ENCODE data around the gene QRICH2. TPM values are rescaled to one million over a fixed set of nuclear protein-coding genes. Genes with fewer than 3 reads are reported as not detected.

Gene QRICH2
- total and polyA plus RNA-seq, 9 of the 15 experiments (the other 6 are each of a cell fraction or from before 2014, with no cell fraction given), result 0.03 to 1.6 (median 0.81) TPM

DNA sequence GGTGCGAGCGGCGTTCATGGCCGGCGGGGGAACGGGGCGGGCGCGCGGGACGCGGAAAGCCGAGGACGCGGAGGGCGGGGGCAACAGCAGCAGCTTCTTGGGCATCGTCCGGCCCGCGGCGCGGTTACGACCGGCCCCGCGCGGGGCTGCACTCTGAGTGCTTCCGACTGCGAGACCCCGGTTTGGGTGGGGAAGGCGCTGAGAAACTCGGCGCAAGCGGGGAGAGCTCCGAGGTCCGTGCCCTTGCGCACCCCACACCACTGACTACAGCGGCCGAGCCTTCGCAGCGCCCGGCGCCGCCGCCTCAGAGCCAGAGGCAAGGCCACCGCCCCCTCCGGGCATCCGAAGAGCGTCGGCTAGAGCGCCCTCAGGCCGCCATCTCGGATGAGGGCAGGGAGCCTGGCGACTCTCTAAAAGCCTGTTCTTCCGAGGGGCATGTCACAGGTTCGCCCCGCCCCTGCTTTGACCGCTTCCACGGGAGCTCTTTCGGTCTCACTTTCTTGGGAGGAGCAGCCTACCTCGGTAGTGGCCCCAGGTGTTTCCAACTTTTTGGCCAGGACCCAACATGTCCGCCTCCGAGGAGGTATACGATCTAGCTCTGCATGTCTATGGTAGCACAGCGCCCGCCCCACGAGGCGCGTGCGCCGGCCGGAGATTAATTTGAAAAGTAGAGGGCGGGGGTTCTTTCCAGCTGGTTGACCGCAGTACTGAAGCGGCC lies 45.7 kb upstream of the QRICH2 start, which contains the start of gene PRPSAP1 (continued):
- TF ChIP-seq, protein P1, sequence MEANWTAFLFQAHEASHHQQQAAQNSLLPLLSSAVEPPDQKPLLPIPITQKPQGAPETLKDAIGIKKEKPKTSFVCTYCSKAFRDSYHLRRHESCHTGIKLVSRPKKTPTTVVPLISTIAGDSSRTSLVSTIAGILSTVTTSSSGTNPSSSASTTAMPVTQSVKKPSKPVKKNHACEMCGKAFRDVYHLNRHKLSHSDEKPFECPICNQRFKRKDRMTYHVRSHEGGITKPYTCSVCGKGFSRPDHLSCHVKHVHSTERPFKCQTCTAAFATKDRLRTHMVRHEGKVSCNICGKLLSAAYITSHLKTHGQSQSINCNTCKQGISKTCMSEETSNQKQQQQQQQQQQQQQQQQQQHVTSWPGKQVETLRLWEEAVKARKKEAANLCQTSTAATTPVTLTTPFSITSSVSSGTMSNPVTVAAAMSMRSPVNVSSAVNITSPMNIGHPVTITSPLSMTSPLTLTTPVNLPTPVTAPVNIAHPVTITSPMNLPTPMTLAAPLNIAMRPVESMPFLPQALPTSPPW (CRISPR knock-in tag; IDR thresholded peaks at IDR 0.05), result peak; percentile 69
- TF ChIP-seq, protein P2, sequence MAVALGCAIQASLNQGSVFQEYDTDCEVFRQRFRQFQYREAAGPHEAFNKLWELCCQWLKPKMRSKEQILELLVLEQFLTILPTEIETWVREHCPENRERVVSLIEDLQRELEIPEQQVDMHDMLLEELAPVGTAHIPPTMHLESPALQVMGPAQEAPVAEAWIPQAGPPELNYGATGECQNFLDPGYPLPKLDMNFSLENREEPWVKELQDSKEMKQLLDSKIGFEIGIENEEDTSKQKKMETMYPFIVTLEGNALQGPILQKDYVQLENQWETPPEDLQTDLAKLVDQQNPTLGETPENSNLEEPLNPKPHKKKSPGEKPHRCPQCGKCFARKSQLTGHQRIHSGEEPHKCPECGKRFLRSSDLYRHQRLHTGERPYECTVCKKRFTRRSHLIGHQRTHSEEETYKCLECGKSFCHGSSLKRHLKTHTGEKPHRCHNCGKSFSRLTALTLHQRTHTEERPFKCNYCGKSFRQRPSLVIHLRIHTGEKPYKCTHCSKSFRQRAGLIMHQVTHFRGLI (CRISPR knock-in tag; IDR thresholded peaks at IDR 0.05), result peak; percentile 92; the same call in 1 of the 2 replicates
- TF ChIP-seq ZNF75A (CRISPR knock-in tag; IDR thresholded peaks at IDR 0.05) (no peak), TAF1 (IDR thresholded peaks at IDR 0.05; ENCODE audit: control insufficient read depth, extremely low read depth, insufficient read depth, low read length, severe bottlenecking) (peak; percentile 86), NCOA1 (IDR thresholded peaks at IDR 0.05; ENCODE audit: low read depth) (0 out of 2 replicates have a peak, but pooled peaks have one; percentile 58), POLR2AphosphoS5 (IDR thresholded peaks at IDR 0.05; ENCODE audit: control insufficient read depth, insufficient read depth, low read depth, low read length) (peak; percentile 63), NR1H2 (CRISPR knock-in tag; IDR thresholded peaks at IDR 0.05) (no peak), U2AF1 (optimal IDR thresholded peaks at IDR 0.05; ENCODE audit: low read depth, low read length) (peak; percentile 88), ZKSCAN3 (CRISPR knock-in tag; IDR thresholded peaks at IDR 0.05) (no peak), ZNF224 (CRISPR knock-in tag; IDR thresholded peaks at IDR 0.05) (no peak), HCFC1 (IDR thresholded peaks at IDR 0.05; ENCODE audit: low read depth, low read length) (peak; percentile 87), ZZZ3 (IDR thresholded peaks at IDR 0.05) (peak; percentile 96), PHF21A (IDR thresholded peaks at IDR 0.05; ENCODE audit: borderline replicate concordance, low read depth) (no peak), DPF2 (IDR thresholded peaks at IDR 0.05) (no peak), ZNF764 (CRISPR knock-in tag; IDR thresholded peaks at IDR 0.05; ENCODE audit: low read depth) (no peak), KAT2B (IDR thresholded peaks at IDR 0.05; ENCODE audit: low read depth, low read length) (no peak), FIP1L1 (IDR thresholded peaks at IDR 0.05; ENCODE audit: low read depth, low read length, poor library complexity, severe bottlenecking) (no peak), SRSF1 (IDR thresholded peaks at IDR 0.05; ENCODE audit: low read depth, low read length) (no peak), ZNF143 (CRISPR knock-in tag; IDR thresholded peaks at IDR 0.05) (no peak), HMG20B (CRISPR knock-in tag; IDR thresholded peaks at IDR 0.05) (no peak)
- TF ChIP-seq, protein P3, sequence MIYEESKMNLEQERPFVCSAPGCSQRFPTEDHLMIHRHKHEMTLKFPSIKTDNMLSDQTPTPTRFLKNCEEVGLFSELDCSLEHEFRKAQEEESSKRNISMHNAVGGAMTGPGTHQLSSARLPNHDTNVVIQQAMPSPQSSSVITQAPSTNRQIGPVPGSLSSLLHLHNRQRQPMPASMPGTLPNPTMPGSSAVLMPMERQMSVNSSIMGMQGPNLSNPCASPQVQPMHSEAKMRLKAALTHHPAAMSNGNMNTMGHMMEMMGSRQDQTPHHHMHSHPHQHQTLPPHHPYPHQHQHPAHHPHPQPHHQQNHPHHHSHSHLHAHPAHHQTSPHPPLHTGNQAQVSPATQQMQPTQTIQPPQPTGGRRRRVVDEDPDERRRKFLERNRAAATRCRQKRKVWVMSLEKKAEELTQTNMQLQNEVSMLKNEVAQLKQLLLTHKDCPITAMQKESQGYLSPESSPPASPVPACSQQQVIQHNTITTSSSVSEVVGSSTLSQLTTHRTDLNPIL (CRISPR knock-in tag; IDR thresholded peaks at IDR 0.05), result no peak
- TF ChIP-seq, protein P4, sequence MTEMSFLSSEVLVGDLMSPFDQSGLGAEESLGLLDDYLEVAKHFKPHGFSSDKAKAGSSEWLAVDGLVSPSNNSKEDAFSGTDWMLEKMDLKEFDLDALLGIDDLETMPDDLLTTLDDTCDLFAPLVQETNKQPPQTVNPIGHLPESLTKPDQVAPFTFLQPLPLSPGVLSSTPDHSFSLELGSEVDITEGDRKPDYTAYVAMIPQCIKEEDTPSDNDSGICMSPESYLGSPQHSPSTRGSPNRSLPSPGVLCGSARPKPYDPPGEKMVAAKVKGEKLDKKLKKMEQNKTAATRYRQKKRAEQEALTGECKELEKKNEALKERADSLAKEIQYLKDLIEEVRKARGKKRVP (CRISPR knock-in tag; IDR thresholded peaks at IDR 0.05), result peak; percentile 60; the same call in 1 of the 2 replicates

Measured in K562 (cell line).